ENCODE results near the gene OR5K2.

Gene OR5K2

GRCh38 chr3:98522544-98523281 is 25.2 kb downstream of the OR5K2 start, which contains the start of gene CLDND1:
TSS of gene CLDND1 (minus strand) at chr3:98522902. CDS start at chr3:98521424, 1,478 bp downstream.
- TF ChIP-seq CTCF (IDR thresholded peaks at IDR 0.05): no peak

- no peak for TF ChIP-seq CTCF (IDR thresholded peaks at IDR 0.05)
These were observed 28.0 kb downstream of the OR5K2 start for GRCh38 chr3:98525494-98525893.

GRCh38 chr3:98528474-98529346 is 31.2 kb downstream of the OR5K2 start:
- TF ChIP-seq CTCF (IDR thresholded peaks at IDR 0.05): no peak

GRCh38 chr3:98529856-98530459 is 32.5 kb downstream of the OR5K2 start:
- no peak for TF ChIP-seq CTCF (IDR thresholded peaks at IDR 0.05)

GRCh38 chr3:98530676-98531075 is 33.2 kb downstream of the OR5K2 start:
- TF ChIP-seq CTCF (IDR thresholded peaks at IDR 0.05): no peak

- no peak for TF ChIP-seq CTCF (IDR thresholded peaks at IDR 0.05)
These were observed 34.3 kb downstream of the OR5K2 start, which contains the start of gene GPR15 for GRCh38 chr3:98531622-98532274. TSS of gene GPR15 (plus strand) at chr3:98531978. CDS start at chr3:98532034, 56 bp downstream.

GRCh38 chr3:98532275-98532637 is 34.8 kb downstream of the OR5K2 start:
- TF ChIP-seq CTCF (IDR thresholded peaks at IDR 0.05): no peak
